ENCODE data around the gene ARHGAP5.

ARHGAP5 gene, protein sequence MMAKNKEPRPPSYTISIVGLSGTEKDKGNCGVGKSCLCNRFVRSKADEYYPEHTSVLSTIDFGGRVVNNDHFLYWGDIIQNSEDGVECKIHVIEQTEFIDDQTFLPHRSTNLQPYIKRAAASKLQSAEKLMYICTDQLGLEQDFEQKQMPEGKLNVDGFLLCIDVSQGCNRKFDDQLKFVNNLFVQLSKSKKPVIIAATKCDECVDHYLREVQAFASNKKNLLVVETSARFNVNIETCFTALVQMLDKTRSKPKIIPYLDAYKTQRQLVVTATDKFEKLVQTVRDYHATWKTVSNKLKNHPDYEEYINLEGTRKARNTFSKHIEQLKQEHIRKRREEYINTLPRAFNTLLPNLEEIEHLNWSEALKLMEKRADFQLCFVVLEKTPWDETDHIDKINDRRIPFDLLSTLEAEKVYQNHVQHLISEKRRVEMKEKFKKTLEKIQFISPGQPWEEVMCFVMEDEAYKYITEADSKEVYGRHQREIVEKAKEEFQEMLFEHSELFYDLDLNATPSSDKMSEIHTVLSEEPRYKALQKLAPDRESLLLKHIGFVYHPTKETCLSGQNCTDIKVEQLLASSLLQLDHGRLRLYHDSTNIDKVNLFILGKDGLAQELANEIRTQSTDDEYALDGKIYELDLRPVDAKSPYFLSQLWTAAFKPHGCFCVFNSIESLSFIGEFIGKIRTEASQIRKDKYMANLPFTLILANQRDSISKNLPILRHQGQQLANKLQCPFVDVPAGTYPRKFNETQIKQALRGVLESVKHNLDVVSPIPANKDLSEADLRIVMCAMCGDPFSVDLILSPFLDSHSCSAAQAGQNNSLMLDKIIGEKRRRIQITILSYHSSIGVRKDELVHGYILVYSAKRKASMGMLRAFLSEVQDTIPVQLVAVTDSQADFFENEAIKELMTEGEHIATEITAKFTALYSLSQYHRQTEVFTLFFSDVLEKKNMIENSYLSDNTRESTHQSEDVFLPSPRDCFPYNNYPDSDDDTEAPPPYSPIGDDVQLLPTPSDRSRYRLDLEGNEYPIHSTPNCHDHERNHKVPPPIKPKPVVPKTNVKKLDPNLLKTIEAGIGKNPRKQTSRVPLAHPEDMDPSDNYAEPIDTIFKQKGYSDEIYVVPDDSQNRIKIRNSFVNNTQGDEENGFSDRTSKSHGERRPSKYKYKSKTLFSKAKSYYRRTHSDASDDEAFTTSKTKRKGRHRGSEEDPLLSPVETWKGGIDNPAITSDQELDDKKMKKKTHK (N-terminal part only)

DNA sequence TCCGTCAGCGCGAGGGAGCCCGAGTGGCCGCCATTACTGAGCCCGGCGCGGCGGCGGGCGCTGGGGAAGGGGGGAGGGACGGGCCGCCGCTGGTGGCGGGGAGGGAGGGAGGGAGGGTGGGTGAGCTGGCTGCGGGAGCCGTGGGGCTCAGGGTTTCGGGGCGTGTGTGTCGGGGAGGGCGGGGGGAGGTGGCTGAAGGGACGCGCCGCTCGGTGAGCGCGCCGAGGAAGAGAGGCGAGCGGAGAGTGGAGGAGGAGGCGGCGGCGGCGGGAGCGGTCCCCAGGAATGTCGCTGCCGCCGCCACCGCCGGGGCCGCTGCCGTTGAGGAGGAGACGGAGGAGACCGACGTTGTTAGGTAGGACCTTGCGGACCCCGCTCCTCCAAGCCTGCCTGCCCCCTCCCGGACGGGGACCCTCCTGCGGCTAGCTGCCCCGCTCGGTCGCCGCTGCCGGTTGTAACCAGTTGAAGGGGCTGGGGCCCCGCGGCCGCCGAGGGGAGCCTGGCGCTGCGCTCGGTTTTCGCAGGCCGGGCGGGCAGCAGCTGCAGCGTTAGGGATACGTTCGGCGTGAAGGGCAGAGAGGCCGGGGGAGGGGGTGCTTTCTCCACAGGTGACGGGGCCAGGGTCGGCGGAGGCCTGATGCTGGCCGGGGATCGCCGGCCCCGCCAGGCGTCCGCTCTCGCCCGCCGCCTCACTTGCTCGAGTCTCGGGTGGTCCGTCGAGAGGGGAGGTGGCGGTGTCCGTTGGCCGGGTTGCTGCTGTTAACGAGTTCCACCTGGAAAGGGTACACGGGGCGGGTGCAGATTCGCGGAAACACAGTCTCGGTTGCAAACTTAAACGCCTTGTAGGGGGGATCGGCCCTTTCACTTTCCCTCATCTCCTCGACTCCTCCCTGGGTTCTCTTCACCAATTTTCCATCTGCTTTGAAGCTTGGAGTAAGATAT is at the start of gene ARHGAP5:
Gene ARHGAP5 (plus strand): TSS at position 224 of the 942 bp plus-strand sequence. CDS start 13,366 bp downstream, outside the sequence.
- no peak for DNase-seq (ENCODE audit: low spot score)

DNA sequence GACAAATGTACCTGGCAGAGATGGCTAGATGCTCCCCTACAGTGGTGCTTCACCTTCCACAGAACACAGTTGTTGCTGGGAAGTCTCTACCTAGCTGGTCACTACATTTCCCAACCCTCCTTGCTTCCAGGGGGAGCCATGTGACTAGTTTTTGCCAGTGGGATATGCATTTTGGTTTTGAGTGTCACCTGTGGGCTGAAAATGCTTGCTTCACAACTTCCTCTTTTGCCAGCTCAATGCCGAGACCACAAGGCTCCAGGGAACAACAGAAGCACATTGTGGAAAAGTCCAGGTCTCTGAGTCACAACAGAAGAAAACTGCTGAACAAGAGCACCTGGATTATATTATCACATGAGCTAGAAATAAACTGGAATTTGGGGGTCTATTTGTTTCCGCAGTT is 48.5 kb upstream of the ARHGAP5 start:
- DNase-seq (ENCODE audit: low spot score), result no peak

DNA sequence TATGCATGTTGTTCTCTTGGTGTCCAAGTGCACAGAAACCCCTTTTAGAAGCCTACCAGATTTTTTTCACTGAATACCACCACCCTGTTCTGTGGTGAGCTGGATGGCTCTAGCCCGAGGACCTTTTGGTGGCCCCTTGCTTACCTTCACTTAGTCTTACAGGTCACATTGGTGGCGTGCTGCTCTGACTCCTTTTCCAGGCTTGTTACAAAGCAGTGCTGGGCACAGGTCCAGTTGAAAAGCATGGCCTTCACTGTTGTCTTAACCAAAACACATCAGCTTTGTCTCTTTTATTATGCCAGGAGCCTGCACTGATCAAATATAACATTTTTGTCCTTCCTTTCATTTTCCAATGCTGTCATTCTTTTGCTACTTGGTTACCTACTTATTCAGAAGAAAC is 43.6 kb upstream of the ARHGAP5 start:
- DNase-seq (ENCODE audit: low spot score), result no peak

DNA sequence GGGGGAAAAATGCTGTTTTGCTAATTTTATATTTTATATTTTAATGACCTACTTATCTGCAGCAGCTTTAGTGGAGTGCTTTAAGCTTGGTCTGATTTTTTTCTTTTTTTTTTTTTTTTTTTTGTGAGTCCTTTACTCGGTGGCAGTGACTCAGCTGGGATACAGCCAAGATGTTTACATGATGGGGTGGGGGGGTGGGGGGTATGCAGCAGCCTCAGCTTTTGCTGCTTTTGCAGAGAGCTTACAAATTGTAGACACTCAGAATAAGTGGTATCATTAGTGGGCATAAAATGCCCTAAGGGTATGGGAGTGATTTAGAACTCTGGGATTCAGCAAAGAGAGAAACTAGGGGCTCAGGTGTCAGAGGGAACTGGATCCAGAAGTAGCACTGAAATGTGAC is 38.2 kb upstream of the ARHGAP5 start:
- DNase-seq (ENCODE audit: low spot score), result no peak

DNA sequence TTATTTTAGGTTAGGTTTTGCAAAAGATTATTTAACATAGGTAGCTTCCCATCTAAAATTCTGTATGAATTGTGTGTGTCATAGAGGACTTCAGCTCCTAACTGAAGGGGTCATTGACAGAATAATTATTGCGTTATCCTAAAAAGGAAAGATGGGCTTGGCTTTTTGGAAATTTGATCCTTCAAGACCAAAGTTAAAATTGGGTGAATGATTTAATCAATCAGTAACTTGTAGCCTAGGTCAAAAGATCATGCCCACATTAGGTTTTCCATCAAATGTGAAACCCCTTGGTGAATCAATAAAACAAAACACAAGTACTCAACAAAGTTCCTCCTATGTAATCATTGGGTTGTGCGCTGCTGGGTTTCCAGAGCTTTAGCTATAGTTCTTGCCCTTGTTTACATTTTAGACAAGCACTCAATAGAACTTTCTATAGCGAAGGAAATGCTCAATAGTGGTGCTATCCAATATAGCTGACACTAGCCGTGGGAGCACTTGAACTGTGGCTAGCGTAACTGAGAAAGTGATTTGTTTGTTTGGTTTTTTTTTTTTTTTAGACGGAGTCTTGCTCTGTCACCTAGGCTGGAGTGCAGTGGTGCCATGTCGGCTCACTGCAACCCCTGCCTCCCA is 37.6 kb upstream of the ARHGAP5 start:
- DNase-seq (ENCODE audit: low spot score), result no peak

DNA sequence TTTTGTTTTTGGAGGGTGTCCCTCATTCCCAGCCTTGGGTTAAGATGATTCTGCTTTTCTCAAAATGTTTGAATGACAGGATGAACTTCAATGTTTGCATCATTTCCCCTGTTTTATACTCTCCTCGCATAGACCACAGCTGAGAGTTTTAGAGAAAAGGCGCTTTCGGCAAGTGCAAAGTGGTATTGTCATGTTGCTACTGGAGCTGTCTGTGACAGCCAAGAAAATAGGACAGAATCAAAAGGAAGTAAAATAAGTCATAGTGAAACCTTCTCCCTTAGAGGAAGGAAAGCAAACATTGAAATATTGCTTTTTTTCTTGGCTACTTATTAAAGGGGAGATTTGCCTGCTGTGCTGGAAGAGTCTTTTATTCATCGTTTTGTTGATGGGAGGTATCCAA is 33.5 kb upstream of the ARHGAP5 start:
- DNase-seq (ENCODE audit: low spot score), result peak; percentile 65

DNA sequence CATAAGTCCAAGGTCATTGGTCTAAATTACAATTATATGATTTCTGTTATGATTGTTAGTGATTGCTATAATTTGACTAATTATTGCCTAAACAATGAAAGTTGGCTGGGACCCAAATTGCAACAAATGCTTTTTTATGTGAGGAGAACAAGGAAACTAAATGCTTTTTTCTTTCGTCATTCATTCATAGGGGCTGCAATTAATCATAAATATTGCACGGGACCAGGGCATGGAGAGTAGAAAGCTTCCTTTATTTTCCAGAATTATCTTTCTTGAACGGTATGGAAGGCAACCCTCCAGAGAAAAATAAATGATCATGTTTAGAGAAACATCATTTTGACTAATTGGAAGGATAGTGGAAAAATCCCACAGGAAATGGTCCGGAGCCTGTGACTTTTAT is 32.6 kb upstream of the ARHGAP5 start:
- no peak for DNase-seq (ENCODE audit: low spot score)

DNA sequence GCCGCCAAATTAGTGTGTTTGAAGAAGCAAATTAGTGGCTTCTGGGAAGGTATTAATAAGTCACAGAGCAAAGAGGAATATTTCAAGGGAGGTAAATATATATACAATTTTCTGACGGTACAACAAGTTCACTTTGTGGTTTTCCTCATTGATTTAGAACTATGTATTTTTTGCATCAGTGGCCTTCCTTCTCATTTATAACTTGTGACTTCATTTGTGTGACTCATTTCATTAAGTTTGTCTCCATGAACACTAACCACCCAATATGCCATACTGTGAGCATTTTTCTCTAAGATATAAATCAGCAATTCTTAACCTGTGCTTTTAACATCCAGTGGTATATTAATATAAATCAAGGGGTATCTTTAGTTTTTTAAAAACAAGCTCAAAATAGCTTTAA is 29.3 kb upstream of the ARHGAP5 start:
- DNase-seq (ENCODE audit: low spot score), result no peak

DNA sequence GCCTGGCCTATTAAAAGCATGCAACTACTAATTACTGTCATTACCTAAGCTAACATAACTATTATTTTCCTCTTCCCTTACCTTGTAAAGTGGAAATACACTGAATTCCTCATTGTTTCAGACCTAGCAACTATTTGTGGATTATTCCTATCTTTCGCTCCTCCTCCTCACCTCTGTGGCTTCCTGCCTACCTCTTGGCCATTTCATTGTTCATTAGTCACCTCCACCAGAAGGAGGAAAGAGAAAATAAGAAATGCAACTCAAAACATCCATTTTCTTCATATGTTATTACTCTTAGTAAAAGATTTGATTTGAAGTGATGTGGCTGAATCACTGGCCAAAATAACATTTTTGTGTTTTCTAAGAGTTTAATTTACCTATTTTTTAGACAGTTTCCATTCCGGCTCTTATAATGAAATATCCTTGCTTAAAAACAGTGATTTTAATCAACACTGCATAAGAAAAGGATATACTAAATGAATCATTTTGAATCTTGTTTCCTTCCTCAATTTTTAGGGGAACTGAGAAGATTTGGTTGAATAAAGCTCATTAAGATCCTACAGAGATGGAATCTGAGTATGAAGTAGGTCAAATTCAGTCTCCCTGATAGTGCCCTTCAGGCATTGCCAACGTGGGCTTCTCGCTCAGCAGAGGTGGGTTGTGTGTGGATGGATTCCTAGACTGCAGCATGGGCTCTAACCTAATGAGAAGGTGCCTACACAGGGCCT is 27.6 kb upstream of the ARHGAP5 start:
- DNase-seq (ENCODE audit: low spot score), result no peak

DNA sequence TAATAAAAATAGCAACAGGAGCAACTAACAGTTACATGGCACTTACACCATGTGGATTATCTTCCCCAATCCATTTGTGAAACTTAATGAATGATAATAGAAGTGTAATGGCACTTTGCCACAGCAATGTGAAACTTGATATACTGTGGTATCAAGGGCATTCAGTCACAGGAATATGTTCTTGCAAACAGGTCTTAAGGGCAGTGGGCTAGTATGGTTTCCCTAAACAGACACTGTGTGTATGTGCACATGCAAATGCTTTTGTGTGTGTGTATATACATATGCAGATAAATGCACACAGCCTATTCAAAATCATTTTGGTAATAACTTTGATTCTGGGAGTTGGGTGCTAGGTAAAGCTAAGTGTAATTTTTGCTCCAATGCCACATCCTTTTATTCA is 26.2 kb upstream of the ARHGAP5 start:
- no peak for DNase-seq (ENCODE audit: low spot score)

DNA sequence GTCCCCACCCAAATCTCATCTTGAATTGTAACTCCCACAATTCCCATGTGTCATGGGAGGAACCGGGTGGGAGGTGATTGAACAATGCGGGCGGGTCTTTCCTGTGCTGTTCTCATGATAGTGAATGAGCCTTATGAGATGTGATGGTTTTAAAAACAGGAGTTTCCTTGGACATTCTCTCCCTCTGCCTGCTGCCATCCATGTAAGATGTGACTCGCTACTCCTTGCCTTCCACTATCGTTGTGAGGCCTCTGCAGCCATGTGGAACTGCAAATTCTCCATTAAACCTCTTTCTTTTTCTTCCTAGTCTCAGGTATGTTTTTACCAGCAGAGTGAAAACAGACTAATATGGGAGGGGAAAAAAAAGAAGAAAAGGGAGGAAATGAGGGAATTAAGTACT is 22.6 kb upstream of the ARHGAP5 start:
- no peak for DNase-seq (ENCODE audit: low spot score)

DNA sequence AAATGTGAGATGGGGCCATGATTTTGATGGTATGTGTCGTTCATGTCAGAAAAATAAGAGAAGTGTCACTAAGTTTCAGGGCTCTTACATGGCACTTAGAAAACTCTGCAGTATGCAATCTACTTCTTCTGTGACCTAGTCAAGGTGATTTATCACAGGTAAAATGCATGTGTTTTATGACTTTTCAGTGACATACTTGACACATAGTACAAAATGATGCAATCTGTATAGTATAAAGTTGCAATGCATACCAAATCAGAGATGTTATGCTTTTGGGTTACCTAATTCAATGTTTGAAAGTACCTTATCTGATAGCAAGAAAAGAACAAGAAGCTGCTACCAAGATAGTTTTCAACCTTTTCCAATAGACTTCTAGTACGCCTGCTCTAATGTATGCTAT is 21.9 kb upstream of the ARHGAP5 start:
- DNase-seq (ENCODE audit: low spot score), result no peak

DNA sequence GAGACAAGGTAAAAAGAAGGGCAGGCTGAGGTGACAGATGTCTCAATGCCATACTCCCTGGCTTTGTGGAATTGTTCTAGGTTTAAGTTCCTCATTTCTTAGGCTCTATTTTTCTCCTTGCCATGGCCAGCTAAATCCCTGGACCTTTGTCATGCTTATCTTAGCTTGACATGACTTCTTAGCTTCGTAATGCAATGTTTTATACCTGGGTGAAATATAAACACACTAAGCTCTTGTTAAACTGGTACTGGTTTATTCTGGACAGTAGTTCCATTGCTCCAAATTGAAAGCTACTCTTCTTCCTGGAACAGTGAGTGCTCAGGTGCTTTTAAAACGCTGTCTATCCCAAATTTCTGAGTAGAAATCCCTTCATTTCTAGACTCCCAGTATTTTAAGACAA is 17.4 kb upstream of the ARHGAP5 start:
- no peak for DNase-seq (ENCODE audit: low spot score)

DNA sequence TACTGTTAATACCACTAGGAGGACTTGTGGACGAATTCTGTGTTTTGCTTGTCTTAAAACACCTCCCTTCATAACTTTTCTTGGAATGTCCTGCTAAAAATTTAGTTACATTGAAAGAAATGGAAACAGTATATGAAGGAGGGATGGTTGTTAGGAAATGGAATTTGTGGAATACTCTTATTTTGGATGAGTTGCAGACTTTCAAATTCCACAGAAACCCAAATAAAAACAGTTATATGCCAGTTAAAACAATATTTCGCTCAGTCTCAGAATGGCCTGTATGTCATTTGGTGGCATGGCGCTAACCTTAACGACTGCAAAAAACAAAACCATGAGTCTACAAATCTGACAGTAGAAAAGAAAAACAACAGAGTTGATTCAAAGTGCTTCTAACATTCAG is 12.2 kb upstream of the ARHGAP5 start:
- DNase-seq (ENCODE audit: low spot score), result no peak

DNA sequence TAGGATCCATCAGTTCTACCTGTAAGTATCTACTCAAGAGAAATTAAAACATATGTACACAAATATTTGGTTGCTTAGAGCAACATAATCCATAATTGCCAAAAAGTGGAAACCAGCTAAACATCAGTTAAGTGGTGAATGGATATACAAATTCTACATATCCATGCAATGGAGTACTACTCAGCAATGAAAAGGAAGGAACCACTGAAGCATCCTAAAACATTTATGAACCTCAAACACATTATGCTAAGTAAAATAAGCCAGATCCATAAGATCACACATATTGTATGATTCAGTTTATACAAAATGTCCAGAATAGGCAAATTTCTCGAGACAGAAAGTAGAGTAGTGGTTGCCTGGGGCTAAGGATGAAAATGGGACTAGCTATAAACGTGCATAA is 8.4 kb upstream of the ARHGAP5 start:
- no peak for DNase-seq (ENCODE audit: low spot score)

DNA sequence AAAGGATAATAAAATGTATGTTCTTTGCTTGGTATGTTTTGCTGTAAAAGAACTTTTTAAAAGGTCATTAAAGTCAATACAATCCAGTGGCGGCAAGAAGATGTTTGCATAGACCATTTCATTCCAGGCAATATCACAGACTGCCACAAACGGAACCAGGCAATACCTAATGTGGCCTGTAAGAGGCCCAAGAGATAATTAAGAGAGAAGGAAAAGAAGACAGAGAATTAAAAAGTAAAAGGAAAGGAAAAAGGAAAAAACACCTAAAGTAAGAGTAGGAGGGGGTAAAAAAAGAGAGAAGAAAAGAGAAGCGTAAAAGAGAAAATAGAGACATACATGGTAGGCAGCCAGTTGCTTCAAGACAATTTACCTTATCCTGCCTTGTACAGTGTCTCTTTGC is 6.8 kb upstream of the ARHGAP5 start:
- DNase-seq (ENCODE audit: low spot score), result no peak

DNA sequence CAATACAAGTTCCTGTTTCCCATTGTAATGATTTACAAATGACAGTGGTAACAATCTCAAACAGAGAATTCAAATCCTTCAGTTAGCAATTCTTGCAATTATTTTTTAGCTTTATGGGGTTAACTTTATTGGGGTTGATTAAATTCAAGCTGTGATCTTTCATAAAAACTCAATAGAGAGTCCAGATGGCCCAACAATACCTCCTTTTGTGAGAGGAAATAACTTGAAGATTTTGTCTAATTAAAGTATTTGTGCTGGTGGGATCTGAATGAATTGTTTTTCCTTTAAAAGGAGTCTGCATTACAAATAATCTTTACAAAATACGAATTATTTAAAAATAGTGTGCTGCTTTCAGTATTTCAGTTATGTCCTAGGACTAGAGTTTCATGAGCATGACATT is 4.4 kb upstream of the ARHGAP5 start:
- no peak for DNase-seq (ENCODE audit: low spot score)

DNA sequence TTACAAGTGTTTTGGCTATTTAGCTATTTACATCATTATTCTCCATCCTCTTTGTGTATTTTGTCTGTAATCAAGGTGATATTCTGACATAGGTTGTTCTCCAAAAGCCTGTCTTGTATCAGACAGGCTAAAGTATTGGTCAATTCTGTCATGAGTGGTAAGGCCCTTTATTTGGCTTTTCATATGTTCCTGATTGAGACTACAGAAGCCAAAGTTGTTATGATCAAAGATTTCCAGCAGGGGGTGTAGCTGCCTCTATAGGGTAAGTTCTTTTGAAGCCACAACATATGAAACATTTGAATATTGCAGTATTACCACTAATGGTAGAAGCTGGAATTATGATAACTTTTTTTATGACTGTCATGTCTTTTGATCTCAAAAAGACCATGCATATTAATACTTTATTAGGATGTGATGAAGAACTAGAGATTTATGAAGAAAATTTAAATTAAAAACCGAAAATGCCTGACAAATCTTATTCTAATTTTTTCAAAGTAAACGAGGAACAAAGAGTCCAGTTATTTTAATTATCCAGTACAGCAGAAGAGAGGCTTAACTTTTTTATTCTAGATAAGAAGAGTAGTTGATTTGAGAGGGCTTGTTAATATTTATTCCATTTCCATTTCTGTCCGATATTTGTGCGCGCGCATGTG is 3.4 kb upstream of the ARHGAP5 start:
- DNase-seq (ENCODE audit: low spot score), result peak; percentile 97

DNA sequence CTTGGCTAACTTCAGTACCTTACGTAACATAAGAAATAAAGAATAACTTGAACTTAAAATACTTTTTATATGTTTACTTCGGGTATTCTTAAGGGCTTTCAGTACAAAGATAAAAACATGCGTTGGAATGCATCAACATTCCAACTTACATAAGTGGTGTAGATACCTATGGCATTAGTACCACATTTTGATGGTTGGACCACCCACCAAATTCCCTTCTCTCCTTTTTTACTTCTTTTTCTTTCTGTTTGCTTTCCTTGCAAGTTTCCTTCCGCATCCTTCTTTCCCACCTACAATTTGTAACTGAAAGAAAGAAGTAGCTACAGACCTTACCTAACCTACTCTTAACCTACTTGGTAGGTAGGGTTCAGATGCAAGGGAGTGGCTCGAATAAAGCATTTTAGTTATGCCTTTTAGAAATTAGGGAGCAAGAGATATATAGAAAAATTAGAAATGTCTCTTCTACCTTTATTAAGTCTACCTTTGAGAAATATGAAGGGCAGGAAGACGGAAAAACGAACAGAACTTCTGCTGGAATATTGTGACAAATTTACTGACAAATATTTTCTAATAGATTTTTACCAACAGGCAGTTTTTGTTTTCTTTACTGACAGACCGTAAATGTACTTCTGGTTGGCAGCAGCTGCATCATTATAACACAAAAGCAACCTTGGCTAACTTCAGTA is 2.1 kb upstream of the ARHGAP5 start:
- peak; percentile 21 for DNase-seq (ENCODE audit: low spot score)
